Keratinocyte (primary cell): Measurements from ENCODE around the gene NPIPA7. TPM values are rescaled to one million over a fixed set of nuclear protein-coding genes. Genes with fewer than 3 reads are reported as not detected.
"Not testable (repeated sequence)": the region's sequence is repeated elsewhere in the genome, so short reads cannot be mapped to it uniquely, and the experiment has no call there.

Experiments
- DNase-seq: peaks from one replicate; pipeline ENCODE4 v3.0.0-alpha.2; 2011; ENCODE audit warnings: low read depth, missing footprints, low spot score
- FAIRE-seq: peaks from 2 replicates; lab custom pipeline; 2011; peaks lifted over from hg19 to GRCh38; lab: Jason Lieb, UNC
- H2AFZ ChIP-seq: 2 replicates; pipeline ENCODE4 v1.6.0; 2012; ENCODE audit warnings: low read length, control low read depth, inconsistent platforms; ENCODE audit not compliant: control insufficient read depth
- H3K27ac ChIP-seq: 2 replicates; pipeline ENCODE4 v1.5.1; 2011; ENCODE audit warnings: low read length; ENCODE audit not compliant: control insufficient read depth, insufficient read depth
- H3K27me3 ChIP-seq: 3 replicates; pipeline ENCODE4 v1.6.0; 2011; ENCODE audit warnings: low read length; ENCODE audit not compliant: control insufficient read depth, insufficient read depth; ENCODE audit errors: extremely low read depth
- H3K36me3 ChIP-seq, 2 experiments: 2 replicates in 1 of 2; 3 replicates in 1 of 2; pipeline ENCODE4 v1.5.1; 2011; ENCODE audit warnings: low read length in 2 of 2, mild to moderate bottlenecking in 1 of 2; ENCODE audit not compliant: control insufficient read depth in 2 of 2, insufficient read depth in 2 of 2; ENCODE audit errors: extremely low read depth in 1 of 2
- H3K4me1 ChIP-seq: 3 replicates; pipeline ENCODE4 v1.5.1; 2011; ENCODE audit warnings: low read length; ENCODE audit not compliant: control insufficient read depth, insufficient read depth; ENCODE audit errors: extremely low read depth
- H3K4me2 ChIP-seq: 3 replicates; pipeline ENCODE4 v1.6.0; 2011; ENCODE audit warnings: low read depth, low read length; ENCODE audit not compliant: control insufficient read depth, insufficient read depth; ENCODE audit errors: extremely low read depth
- H3K4me3 ChIP-seq, 3 experiments: fragments of 200-600 bp in 1 of 3; sonication (generic) in 1 of 3; 2 replicates in 2 of 3; 3 replicates in 1 of 3; pipeline ENCODE4 v1.5.1; 2011 to 2016; ENCODE audit warnings: low read length in 3 of 3, mild to moderate bottlenecking in 3 of 3, control low read depth in 2 of 3, inconsistent platforms in 1 of 3, low read depth in 1 of 3, mixed read lengths in 1 of 3, mixed run types in 1 of 3, moderate library complexity in 1 of 3; ENCODE audit not compliant: control insufficient read depth in 2 of 3, insufficient read depth in 2 of 3; ENCODE audit errors: extremely low read depth in 1 of 3
- H3K79me2 ChIP-seq: 2 replicates; pipeline ENCODE4 v1.6.0; 2012; ENCODE audit warnings: low read length; ENCODE audit not compliant: control insufficient read depth, insufficient read depth
- H3K9ac ChIP-seq: 3 replicates; pipeline ENCODE4 v1.6.0; 2011; ENCODE audit warnings: low read length; ENCODE audit not compliant: control insufficient read depth, insufficient read depth; ENCODE audit errors: extremely low read depth
- H3K9me1 ChIP-seq: 3 replicates; pipeline ENCODE4 v1.6.0; 2011; ENCODE audit warnings: low read length; ENCODE audit not compliant: control insufficient read depth, insufficient read depth; ENCODE audit errors: extremely low read depth
- H3K9me3 ChIP-seq: 2 replicates; pipeline ENCODE4 v1.5.1; 2012; ENCODE audit warnings: low read depth, low read length; ENCODE audit not compliant: control insufficient read depth
- H4K20me1 ChIP-seq: 3 replicates; pipeline ENCODE4 v1.6.0; 2011; ENCODE audit warnings: low read length; ENCODE audit not compliant: control insufficient read depth, insufficient read depth; ENCODE audit errors: extremely low read depth
- dilution Hi-C: fragments of 300-500 bp; cut with MboI; formaldehyde crosslinking; loops from one replicate; pipeline ENCODE4 v1.7.0; 2020; ENCODE audit warnings: low sequenced_read_pairs; ENCODE audit not compliant: extremely low pct_ligation_motif_present
- polyA plus RNA-seq, 5 experiments: library from polyadenylated mRNA; depleted of rRNA in 3 of 5; stranded (reverse) in 3 of 5; stranded (forward) in 1 of 5; unstranded in 1 of 5; fragments of >200 nt; gene quantifications; 1 replicate in 1 of 5; 2 replicates in 3 of 5; 3 replicates in 1 of 5; pipeline versions ENCODE4 v1.2.1 to v1.2.3, GENCODE V29; 2011 to 2012; ENCODE audit warnings: missing spikeins in 2 of 5, low read depth in 1 of 5, low replicate concordance in 1 of 5

NPIPA7 gene
- polyA plus RNA-seq, 1 donor (not counting 4 experiments of a cell fraction or from before 2014, with no cell fraction given) = 20.5 TPM

DNA sequence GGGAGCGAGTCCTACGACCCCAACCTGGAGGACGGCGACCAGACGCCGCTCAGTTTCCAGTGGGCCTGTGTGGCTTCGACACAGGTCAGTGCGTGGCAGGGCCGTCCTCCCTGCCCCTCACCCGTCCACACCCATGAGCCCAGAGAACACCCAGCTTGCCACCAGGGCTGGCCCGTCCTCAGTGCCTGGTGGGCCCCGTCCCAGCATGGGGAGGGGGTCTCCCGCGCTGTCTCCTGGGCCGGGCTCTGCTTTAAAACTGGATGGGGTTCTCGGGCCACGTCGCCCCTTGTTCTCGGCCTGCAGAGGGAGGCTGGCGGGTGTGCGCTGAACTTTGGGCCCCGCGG is 11.7 kb upstream of the NPIPA7 start:
- H3K4me3 ChIP-seq, H3K27ac ChIP-seq, H2AFZ ChIP-seq, H3K9ac ChIP-seq, H3K4me2 ChIP-seq, dilution Hi-C loops, H3K27me3 ChIP-seq, DNase-seq, H3K4me1 ChIP-seq, H3K79me2 ChIP-seq, H3K9me3 ChIP-seq, H3K36me3 ChIP-seq, FAIRE-seq, H4K20me1 ChIP-seq, H3K9me1 ChIP-seq: not testable (repeated sequence)

DNA sequence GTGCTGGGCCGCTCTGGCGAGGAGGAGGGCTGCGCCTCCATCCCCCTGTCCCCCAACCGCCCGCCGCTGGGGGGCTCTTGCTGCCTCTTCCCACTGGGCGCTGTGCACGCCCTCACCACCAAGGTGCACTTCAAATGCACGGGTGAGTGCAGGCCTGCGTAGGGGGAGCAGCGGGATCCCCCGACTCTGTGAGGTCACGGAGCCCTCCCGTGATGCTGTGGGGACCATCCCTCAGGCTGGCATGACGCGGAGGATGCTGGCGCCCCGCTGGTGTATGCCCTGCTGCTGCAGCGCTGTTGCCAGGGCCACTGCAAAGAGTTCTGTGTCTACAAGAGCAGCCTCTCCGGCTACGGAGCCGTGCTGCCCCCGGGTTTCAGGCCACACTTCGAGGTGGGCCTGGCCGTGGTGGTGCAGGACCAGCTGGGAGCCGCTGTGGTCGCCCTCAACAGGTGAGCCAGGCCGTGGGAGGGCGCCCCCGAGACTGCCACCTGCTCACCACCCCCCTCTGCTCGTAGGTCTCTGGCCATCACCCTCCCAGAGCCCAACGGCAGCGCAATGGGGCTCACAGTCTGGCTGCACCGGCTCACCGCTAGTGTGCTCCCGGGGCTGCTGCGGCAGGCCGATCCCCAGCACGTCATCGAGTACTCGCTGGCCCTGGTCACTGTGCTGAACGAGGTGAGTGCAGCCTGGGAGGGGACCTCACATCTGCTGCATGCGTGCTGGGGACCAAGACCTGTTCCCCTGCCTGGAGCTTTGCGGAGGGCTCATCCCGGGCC is 9.7 kb upstream of the NPIPA7 start:
- H3K4me2 ChIP-seq, H3K9me1 ChIP-seq, FAIRE-seq: not testable (repeated sequence)

DNA sequence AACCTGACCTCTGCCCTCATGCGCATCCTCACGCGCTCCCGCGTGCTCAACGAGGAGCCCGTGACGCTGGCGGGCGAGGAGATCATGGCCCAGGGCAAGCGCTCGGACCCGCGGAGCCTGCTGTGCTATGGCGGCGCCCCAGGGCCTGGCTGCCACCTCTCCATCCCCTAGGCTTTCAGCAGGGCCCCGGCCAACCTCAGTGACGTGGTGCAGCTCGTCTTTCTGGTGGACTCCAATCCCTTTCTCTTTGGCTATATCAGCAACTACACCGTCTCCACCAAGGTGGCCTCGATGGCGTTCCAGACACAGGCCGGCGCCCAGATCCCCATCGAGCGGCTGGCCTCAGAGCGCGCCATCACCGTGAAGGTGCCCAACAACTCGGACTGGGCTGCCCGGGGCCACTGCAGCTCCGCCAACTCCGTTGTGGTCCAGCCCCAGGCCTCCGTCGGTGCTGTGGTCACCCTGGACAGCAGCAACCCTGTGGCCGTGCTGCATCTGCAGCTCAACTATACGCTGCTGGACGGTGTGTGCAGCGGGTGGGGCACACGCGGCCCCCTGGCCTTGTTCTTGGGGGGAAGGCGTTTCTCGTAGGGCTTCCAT is 7.7 kb upstream of the NPIPA7 start:
- DNase-seq, H2AFZ ChIP-seq, H3K9me3 ChIP-seq, H3K4me3 ChIP-seq, H3K27me3 ChIP-seq, H3K79me2 ChIP-seq, H4K20me1 ChIP-seq, H3K9me1 ChIP-seq, H3K4me1 ChIP-seq, FAIRE-seq, H3K4me2 ChIP-seq, H3K9ac ChIP-seq, H3K36me3 ChIP-seq, dilution Hi-C loops, H3K27ac ChIP-seq: not testable (repeated sequence)

More for the DNA sequence above, 9.7 kb upstream of the NPIPA7 start:
- H3K36me3 ChIP-seq, H3K27me3 ChIP-seq, H3K4me3 ChIP-seq, dilution Hi-C loops, H3K27ac ChIP-seq, H3K9me3 ChIP-seq, H4K20me1 ChIP-seq, H2AFZ ChIP-seq, H3K79me2 ChIP-seq, H3K4me1 ChIP-seq, DNase-seq, H3K9ac ChIP-seq: not testable (repeated sequence)

GRCh38 chr16:16374192-16374591 is 4.7 kb upstream of the NPIPA7 start:
- H3K4me1 ChIP-seq, H3K9ac ChIP-seq, H3K36me3 ChIP-seq, dilution Hi-C loops, H3K4me3 ChIP-seq, H3K27me3 ChIP-seq, H3K9me1 ChIP-seq, H4K20me1 ChIP-seq, H3K79me2 ChIP-seq, DNase-seq, H2AFZ ChIP-seq, H3K27ac ChIP-seq, H3K4me2 ChIP-seq, H3K9me3 ChIP-seq, FAIRE-seq: not testable (repeated sequence)

- H2AFZ ChIP-seq, H3K36me3 ChIP-seq, H3K4me2 ChIP-seq, FAIRE-seq, H3K27ac ChIP-seq, H3K79me2 ChIP-seq, H3K9me3 ChIP-seq, H3K9ac ChIP-seq, H4K20me1 ChIP-seq, DNase-seq, H3K4me3 ChIP-seq, H3K27me3 ChIP-seq, H3K4me1 ChIP-seq, dilution Hi-C loops, H3K9me1 ChIP-seq: not testable (repeated sequence)
Measured at GRCh38 chr16:16399685-16400084, 20.7 kb downstream of the NPIPA7 start.
